CD4-positive, alpha-beta T cell treated with Interleukin-21 for 1 hour (primary cell): ENCODE data around the gene AGBL4.

ENCODE experiments used
- DNase-seq: peaks from one replicate; pipeline ENCODE4 v3.0.0-alpha.2; 2020

The AGBL4 gene

GRCh38 chr1:48697066-48697707, 1326.6 kb downstream of the AGBL4 start:
- DNase-seq: peak; percentile 30

- DNase-seq: no peak
These were observed 1328.6 kb downstream of the AGBL4 start for GRCh38 chr1:48695161-48695560.

- DNase-seq: no peak
These were observed 1330.0 kb downstream of the AGBL4 start for GRCh38 chr1:48693674-48694320.

- no peak for DNase-seq
These were observed 1330.6 kb downstream of the AGBL4 start for GRCh38 chr1:48693180-48693579.

- DNase-seq: no peak
These were observed 1331.5 kb downstream of the AGBL4 start for GRCh38 chr1:48692235-48692634.

GRCh38 chr1:48691429-48692001, 1332.2 kb downstream of the AGBL4 start:
- no peak for DNase-seq

GRCh38 chr1:48688102-48688760, 1335.5 kb downstream of the AGBL4 start:
- DNase-seq: no peak

GRCh38 chr1:48687282-48688045, 1336.3 kb downstream of the AGBL4 start:
- no peak for DNase-seq

- DNase-seq: no peak
These were observed 1337.6 kb downstream of the AGBL4 start for GRCh38 chr1:48686159-48686558.

- no peak for DNase-seq
These were observed 1339.4 kb downstream of the AGBL4 start for GRCh38 chr1:48684381-48684780.

GRCh38 chr1:48683839-48684238, 1339.9 kb downstream of the AGBL4 start:
- DNase-seq: no peak

GRCh38 chr1:48681476-48682305, 1342.1 kb downstream of the AGBL4 start:
- DNase-seq: no peak

GRCh38 chr1:48680411-48681035, 1343.2 kb downstream of the AGBL4 start:
- DNase-seq: no peak

- no peak for DNase-seq
These were observed 1343.9 kb downstream of the AGBL4 start for GRCh38 chr1:48679859-48680258.

GRCh38 chr1:48678710-48679505, 1344.8 kb downstream of the AGBL4 start:
- no peak for DNase-seq

GRCh38 chr1:48677306-48678287, 1346.2 kb downstream of the AGBL4 start:
- peak; percentile 5 for DNase-seq

- no peak for DNase-seq
These were observed 1346.9 kb downstream of the AGBL4 start for GRCh38 chr1:48676822-48677221.

- DNase-seq: no peak
These were observed 1347.4 kb downstream of the AGBL4 start for GRCh38 chr1:48676376-48676775.

GRCh38 chr1:48675251-48675650, 1348.5 kb downstream of the AGBL4 start:
- no peak for DNase-seq

- DNase-seq: no peak
These were observed 1349.1 kb downstream of the AGBL4 start for GRCh38 chr1:48674641-48675040.
